Right ventricle myocardium inferior (tissue), 1 donor: Measurements from ENCODE around the gene ABLIM2. TPM values are rescaled to one million over a fixed set of nuclear protein-coding genes. Genes with fewer than 3 reads are reported as not detected.

Experiments
- ATAC-seq: fragments of 200-7000 bp; cut with Tn5 transposase; one replicate; pipeline ENCODE4 v1.9.1; 2020; ENCODE audit warnings: mild to moderate bottlenecking, moderate library complexity
- DNase-seq: peaks from one replicate; pipeline ENCODE4 v3.0.0; 2021; ENCODE audit errors: missing footprints
- intact Hi-C: fragments of 100-400 bp; cut with DNase I; formaldehyde crosslinking; loops from one replicate; pipeline ENCODE4 v1.11.0; 2022
- total RNA-seq: library from RNA; stranded (reverse); fragmentation: NEBNext Ultra II Directional; extraction: Animal tissue kit (Norgen Biotek cat#: 25700); gene quantifications from one replicate; pipeline ENCODE4 v1.2.1, GENCODE V29; 2021
- donor health status: DM: no; HTN: yes; CAD: no; lungs with severe emphysema.

ABLIM2 gene
- total RNA-seq, 1 donor from 2014 or later = 24.9 TPM

DNA sequence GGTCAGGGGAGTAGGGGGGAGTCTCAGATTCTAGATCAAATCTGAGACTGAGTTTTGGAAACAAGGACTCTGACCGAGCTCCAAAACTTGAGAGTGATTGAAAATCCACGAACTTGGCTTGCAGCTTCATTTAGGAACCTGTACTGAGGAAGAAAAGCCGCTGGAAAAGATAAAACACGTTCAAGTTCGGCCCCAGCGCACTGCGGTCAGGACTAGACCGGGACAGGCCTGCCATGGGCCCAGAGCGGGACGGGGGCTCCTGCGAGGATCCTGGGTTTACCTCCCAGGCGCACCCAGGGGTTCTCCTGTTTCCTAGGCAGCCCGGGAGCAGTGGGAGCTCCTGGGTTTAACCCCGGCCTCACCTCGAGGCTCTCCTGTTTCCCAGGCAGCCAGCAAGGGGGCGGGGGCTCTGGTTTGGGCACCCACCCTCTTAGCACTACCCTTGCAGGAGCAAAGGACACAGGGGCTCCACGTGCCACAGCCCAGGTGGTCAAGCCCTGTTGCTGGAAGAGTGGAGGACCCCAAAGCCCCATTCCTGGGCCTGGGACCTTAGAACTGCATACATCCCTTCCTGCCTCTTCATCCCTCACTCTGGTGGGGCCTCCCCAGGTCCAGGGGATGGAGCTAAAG is 74.5 kb downstream of the ABLIM2 start:
- DNase-seq (peak; percentile 44), ATAC-seq (no peak)
- intact Hi-C loops = no loop called here

DNA sequence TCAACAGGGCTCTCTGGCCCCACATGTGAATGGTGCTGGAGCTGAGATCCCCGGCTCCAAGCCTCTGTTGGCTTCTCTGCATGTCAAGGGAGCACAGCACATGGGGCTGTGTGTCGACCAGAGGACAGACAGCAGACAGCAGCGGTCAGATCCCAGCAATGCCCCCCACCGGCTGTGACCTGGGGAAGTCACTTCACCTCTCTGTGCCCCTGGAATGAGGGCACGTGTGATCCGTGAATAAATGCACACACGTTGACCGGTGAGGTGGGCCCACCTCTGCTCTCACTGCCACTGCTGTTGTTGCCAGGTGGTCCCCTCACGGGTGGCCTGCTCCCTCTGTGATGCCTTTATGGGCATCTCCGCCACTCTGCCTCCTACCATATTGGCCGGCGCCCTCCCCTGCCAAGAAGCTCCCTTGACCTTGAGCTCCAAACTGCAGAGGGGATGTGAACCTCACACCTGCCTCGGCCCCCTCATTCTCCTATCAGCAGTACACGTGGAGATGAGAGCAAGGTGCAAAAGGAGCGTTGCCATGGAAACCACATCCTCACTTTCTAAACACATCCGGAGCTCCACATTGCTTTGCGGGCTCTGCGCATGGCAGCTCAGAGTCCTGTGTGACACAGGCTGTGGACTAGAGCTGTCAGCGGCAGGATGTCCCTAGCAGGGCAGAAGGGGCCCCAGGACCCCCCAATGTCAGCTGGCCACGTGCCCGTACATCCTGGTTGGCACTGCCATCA is 75.4 kb downstream of the ABLIM2 start:
- ATAC-seq = no peak
- peak; percentile 54 for DNase-seq
- intact Hi-C loops = no loop called here

DNA sequence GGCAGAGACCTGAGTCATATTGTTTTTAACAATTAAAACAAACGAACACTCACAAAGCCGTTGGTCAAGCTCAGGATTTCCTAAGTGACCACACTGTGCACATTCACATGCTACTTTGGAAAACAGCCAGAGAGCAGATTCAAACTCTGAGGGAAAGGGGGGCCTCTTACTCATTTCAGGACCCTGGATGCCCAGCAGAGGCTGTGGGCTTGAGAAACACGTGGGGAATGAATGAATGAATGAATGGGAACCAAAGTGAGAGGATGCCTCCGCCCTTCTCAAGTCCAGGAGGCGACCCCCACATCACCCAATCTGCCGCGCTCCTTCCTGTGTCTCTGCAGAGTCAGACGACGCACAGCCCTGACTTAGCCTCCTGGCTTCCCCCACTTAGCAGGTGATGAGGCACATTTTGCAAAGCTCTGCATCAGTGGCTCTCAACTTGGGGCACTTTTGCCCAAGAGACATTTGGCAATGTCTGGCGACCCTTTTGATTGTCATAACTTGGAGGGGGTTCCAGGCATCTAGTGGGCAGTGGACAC is 76.0 kb downstream of the ABLIM2 start:
- no peak for ATAC-seq
- intact Hi-C loops = no loop called here
- DNase-seq = peak; percentile 49

DNA sequence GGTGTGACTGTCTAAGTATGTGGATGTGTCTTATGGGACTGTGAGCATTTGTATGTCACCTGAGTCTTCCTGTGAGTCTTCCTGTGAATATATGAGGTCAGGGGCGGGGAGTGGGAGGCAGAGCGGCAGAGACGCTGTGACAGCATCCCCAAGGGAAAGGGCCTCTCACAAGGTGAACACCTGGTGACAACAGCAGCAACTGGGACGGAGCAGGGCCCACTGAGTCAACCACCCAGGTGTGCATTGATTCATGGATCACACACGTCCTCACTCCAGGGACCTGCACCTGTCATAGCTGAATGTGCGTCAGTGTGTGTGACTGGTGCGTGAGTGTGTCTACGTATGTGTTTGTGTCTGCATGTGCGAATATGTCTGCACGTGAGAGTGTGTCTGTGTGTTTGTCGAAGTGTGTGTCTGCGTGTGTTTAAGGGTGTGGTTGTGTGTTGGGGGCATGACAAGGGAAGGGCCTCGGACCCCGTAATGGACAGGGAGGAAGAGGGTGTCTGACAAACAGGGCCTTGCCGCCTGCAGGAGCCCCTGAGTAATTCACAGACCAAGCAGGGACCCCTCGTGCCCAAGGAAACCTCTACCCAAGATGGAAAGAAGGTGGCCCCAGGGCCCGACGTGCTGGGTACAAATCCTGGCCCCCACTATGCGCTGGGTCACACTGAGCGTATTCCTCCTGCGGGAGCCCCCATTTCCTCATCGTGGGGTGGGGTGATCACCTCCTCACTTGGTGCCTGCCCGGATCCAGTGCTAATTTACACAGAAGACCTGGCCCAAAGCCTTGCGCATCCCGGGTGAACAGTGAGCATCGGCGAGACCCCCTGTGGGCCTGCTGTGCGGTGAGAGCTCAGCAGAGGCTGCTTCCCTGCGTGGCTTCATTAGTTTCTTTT is 76.7 kb downstream of the ABLIM2 start:
- ATAC-seq (no peak), DNase-seq (peak; percentile 49)
- intact Hi-C loops = no loop called here

DNA sequence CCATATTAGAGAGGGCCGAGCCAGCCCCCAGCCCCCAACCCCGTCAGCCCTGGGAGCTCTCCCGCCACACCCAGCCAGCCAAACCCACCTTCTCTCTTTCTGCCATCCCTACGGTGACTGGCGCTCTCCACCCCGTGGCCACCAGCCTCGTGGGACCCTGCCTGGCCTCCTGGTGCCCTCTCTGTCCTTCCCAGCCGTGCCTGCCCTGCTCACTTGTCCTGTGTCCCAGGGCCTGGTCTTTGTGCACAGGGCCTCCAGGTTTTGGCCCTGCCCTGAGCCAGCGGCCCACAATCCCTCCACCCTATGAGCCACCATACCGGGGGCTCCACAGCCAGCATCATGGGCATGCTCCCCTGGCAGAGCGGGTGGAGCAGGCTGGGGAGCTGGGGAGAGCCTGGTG is 77.4 kb downstream of the ABLIM2 start:
- DNase-seq = peak; percentile 45
- no peak for ATAC-seq
- intact Hi-C loops = no loop called here

DNA sequence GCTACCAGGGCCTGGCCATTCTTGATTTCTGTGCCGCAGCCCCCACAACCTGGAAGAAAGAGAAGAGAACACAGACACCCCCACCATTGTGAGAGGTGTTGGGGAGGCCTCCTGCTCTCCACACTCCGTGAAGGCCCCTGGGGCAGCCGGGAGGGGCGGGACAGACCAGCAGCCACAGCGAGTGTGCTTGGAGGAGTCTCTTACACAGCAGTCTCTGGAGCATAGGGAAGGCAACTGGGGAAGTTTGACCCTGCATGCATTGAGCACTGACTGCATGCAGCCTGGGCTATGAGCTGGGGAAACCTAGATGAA is 77.9 kb downstream of the ABLIM2 start:
- intact Hi-C loops = no loop called here
- ATAC-seq = no peak
- DNase-seq = no peak

DNA sequence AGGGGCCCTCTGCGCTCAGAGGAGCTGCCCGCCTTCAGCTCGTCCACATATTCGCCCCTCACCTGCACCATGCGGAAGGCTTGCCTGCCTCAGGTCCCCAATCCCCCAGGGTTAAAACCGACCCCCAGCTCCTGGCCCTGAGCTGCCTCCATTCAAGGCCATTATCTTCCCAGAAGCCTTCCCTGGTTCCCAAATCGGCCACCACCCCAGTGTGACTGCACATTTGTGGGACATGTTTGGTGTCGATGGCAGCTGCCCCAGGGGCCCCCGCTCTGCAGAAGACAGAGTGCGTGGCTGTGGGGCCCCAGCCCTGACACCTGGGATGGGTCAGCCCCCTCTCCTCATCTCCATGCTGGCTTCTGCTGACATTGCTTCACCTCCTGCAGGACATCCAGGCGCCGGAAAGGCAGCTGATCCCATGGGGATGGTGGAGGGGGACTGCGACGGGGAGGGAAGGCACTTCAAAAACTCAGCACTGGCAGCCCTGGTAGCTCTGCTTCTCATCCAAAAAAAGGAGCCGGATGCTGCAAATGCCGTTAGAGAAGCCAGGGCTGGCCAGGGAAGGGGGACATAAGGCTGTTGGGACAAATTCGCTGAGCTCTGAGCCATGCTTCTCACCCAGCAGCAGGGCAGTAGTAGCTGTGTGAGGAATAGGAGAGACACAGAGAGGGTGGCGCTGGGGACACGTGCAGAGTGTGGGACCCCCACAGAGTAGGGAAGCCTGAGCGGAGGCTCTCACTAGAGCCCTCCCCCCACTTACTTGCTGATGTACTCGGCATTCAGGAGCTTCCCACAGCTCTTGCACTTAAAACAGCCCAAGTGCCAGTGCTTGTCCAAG is 78.5 kb downstream of the ABLIM2 start:
- peak; percentile 56 for DNase-seq
- intact Hi-C loops = no loop called here
- ATAC-seq = peak; percentile 58

DNA sequence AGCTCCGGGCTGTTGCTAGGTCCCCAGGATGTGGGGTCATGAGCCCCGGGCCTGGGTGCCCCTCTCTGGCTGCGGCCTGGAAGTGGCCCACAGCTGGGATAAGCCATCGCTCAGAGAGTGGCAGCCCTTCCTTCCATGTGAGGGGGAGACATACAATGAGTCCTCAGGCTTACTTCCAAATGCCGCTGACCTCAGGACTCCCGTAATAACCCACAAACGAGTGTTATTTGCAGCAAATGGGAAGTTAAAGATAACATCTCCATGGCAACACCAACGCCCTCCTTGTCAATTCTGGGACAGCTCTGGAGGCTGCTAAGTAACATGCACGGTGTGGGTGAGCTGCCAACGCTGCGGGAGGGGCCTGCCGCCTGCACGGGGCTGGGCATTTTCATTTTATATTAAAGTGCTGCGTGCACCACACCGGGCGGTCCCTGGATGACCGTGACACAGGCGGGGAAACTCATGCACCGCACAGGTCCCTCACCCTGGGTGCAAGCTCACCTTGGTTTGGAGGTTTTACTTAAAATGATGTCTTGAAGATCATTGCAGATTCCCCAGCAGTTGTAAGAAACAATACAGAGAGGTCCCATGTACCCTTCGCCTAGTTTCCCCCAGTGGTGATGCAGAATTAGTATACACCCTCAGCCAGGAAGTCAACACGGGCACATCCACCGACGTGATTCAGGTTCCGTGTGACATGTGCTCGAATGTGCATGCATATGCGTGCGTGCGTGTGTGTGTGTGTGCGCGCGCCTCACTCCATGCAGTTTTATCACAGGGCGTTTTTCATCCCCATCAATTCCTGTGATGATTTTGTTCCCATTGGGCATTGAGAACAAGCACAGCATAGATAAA is 79.4 kb downstream of the ABLIM2 start:
- intact Hi-C loops = no loop called here
- ATAC-seq (peak; percentile 47), DNase-seq (no peak)

DNA sequence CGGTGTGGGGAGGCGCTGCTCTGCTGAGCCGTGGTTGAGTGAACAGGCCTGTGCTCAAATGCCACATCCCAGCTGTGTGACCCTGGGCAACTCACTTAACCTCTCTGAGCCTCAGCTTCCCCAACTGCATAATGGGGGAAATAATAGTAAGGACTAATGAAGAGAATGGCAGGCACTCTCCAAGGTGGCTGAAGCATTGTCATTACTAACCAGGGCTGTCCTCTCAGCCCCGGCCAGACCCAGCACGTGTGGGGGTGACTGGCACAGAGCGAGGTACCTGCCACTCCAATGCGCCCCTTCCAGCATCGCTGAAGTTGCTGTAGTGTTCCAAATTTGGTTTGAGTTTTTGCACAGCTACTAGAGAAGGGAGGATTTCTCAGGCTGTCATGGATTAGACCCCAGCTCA is 80.0 kb downstream of the ABLIM2 start:
- ATAC-seq (no peak), DNase-seq (no peak)

DNA sequence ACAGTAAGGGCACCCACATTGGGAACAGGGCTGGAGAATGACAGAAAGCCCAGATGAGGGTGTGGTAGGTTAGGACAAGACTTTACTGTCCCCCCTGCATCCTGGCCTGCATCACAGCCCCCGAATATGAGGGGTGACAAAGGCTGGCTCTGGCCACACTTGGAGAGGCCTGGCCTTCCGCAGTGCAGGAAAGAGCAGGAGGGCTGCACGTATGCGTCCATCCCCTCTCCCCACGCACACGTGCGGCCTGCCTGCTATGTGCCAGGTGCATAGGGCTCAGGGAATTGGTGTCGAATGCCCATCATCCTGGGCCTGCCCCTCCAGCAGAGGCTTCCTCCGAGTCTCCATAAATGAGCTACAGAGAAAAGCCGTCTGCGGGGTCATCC is 80.5 kb downstream of the ABLIM2 start:
- no peak for DNase-seq
- intact Hi-C loops = no loop called here
- no peak for ATAC-seq

More for the DNA sequence above, 80.0 kb downstream of the ABLIM2 start:
- intact Hi-C loops = no loop called here

DNA sequence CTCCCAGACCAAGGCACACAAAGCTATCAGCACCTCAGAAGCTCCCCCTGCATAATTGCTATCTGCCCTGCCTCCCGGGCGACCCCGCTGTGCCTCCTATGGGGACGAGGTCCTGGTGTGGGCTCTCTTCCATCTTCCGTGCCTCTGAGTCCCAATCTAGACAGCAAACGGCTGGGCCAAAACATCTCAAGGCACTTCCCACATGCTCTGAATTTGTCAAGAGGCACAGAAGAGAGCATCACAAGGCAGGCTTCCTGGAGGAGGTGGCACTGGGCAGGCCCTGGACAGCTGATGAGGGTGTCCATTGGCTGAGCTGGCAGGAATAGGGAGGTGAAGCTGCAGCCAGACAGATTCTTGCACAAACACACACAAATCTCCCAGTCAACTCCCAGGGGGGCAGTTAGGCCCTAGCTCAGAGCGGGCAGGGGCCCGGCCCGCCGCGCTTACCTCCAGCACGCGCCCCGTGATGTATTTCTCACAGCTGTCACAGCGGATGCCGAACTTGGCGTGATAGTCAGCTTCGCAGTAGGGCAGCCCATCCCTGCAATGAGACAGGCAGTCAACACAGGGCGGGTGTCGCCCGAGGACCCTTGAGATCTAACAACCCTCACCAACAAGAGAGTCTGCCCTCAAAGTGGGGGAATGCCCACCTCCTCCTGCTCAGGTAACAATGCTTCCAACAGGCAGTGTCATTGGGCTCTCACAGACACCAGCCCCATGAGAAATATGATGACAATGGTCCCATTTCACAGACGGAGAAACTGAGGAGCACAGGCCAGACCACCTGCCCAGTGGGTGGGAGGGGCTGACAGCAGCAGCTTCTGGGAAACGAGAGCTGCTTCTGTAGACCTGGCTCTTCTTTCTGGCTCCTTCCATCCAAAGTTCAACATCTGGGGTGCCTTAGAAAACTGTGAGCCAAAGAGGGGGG is 81.2 kb downstream of the ABLIM2 start:
- no peak for DNase-seq
- ATAC-seq = no peak
- intact Hi-C loops = no loop called here

DNA sequence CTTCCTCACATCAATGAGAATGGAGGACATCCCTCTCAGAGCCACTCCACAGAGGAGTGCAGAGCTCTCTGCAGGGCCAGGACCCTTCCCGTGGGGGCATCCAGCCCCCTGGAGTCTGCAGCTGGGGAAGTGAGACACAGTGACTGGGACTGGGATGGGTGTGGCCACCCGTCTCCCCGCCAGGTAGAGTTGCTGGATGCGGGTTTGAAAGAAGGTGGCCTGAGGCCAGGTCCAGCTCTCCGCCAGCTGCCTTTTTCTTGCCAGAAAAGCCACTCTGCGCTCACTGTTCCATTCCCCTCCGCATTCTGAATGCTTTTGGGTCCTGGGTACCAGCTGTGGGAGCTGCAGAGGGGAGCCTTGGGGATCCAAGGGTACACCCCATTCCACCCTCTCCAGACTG is 82.6 kb downstream of the ABLIM2 start:
- intact Hi-C loops = no loop called here
- DNase-seq = no peak

DNA sequence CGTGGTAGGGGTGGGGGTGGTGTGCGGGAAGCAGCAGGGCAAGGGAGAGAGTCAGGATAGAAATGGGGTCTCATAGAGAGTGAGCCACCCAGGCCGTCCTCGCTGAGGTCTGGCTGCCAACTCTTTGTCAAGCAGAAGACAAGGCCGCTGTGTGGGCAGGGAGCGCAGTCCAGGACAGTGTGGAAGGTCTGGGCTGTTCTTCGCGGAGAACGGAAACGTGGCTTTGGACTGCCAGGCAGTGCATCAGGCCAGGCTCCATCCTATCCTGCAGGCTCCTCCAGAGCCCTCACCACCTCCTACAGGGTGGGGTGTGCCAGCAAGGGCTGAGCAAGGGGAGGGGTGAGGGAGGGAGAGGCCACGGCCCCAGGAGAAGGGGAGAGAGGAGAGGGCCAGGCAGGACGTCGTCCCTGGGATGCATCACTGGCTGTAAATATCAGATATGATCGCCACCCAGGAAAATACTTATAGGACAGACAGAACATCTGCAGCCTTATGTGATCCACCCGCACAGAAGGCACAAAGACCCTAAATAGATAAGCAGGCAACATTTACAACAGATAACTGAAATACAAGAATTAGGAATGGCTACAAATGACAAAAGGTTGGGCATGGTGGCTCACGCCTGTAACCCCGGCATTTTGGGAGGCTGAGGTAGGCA is 85.3 kb downstream of the ABLIM2 start:
- intact Hi-C loops = no loop called here
- DNase-seq (no peak), ATAC-seq (no peak)

More for the DNA sequence above, 82.6 kb downstream of the ABLIM2 start:
- no peak for ATAC-seq

DNA sequence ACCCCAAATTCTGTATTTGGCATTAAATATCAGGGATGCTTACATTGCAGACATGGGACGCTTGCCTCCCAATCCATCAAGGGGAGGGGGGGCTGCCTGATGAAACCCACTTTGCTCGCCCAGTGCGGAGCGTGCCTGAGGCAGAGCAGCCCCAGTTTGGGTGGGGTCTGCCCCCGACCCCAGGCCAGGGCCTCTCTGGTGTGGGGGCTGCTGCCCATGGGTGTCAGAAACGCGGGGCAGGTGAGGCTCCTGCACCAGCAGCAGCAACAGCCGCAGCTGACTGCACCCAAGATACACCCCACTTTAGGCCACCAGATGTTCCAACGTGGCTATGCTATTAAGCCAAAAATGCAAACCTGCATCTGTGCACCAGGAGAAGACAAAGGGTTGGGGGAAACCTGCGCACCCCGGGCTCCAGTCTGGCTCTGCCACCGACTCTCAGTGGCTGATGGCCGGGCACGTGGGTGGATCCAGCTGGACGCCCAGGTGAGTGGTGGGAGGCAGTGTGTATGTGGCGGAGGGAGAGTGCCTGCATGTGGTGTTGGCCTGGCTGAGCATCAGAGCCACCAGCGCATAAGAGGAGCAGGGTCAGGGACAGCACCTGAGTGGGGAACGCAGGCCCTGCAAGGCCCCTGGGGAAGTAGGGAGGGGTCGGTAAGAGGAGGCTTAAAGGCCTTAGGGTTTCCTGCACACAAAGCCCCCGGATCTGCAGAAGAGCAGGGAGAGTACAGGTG is 86.2 kb downstream of the ABLIM2 start:
- DNase-seq (no peak), ATAC-seq (no peak)
- intact Hi-C loops = no loop called here

DNA sequence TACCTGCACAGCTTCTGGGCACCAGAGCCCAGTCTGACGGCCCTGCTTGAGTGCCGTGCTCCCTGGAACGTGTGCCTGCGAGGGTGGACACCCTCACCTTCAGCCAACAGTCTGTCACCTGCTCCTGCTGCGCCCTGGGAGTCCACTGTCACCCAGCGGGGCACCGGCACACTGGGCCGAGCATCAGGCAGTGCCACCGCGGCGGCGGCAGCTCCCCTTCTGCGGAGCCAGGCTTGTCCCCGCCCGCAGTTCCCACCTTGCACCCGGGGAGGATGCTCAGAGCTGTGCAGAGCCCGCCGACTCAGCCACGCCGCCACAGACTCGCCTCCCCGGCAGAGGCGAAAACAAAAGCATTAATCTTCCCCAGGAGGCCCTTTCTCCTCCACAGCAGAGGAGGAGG is 86.8 kb downstream of the ABLIM2 start:
- intact Hi-C loops = no loop called here
- ATAC-seq (no peak), DNase-seq (no peak)
